Astrocyte of the spinal cord (primary cell): ENCODE results near the gene TSHB.

Experiments used
- DNase-seq: peaks from one replicate; pipeline ENCODE4 v3.0.0; 2011; ENCODE audit warnings: low read depth, low spot score
- H3K4me3 ChIP-seq: 2 replicates; pipeline ENCODE4 v1.5.1; 2011; ENCODE audit warnings: low read depth, mild to moderate bottlenecking, low read length, moderate library complexity
- in situ Hi-C: cut with HindIII; loops from 2 replicates; pipeline ENCODE4 v1.10.0; 2017; ENCODE audit warnings: low sequenced_read_pairs
- TF ChIP-seq, protein P1 (sequence below): IDR thresholded peaks from 2 replicates; pipeline ENCODE4 v1.5.1; 2012; ENCODE audit warnings: low read depth, mild to moderate bottlenecking, low read length, inconsistent platforms

The TSHB gene

DNA sequence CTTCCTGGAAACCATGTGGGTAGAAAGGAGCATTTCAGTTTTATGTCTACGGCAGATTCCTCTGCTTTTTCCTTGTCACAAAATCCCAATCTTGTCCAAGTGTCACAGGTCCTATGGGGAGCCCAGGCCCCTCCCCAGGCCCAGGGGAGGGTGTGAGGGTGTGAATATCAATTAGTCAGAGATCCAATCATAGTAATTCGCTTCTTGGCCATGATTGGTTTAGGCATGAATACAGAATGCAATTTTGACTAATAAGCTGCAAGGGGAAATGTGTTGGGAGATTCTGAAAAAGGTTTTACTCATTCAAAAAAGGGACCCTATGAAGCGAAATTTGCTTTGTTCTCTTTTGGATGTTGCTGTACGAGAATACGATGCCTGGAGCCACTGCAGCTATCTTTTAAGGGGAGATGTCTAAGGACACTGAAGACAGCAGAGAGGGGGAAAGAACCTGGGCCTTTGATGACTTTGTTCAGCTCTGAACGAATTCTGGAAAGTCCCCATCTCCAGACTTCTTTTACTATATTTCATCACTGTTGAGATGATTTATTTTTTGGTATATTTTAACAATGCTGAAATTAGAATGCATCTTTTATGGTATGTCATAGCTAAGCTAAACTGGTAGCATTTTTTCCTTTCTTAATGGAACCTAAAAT is 41.5 kb downstream of the TSHB start:
- TF ChIP-seq, protein P1, sequence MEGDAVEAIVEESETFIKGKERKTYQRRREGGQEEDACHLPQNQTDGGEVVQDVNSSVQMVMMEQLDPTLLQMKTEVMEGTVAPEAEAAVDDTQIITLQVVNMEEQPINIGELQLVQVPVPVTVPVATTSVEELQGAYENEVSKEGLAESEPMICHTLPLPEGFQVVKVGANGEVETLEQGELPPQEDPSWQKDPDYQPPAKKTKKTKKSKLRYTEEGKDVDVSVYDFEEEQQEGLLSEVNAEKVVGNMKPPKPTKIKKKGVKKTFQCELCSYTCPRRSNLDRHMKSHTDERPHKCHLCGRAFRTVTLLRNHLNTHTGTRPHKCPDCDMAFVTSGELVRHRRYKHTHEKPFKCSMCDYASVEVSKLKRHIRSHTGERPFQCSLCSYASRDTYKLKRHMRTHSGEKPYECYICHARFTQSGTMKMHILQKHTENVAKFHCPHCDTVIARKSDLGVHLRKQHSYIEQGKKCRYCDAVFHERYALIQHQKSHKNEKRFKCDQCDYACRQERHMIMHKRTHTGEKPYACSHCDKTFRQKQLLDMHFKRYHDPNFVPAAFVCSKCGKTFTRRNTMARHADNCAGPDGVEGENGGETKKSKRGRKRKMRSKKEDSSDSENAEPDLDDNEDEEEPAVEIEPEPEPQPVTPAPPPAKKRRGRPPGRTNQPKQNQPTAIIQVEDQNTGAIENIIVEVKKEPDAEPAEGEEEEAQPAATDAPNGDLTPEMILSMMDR, result no peak
- no peak overlapping the region for H3K4me3 ChIP-seq
- in situ Hi-C loops, result no loop called here
- no peak for DNase-seq

DNA sequence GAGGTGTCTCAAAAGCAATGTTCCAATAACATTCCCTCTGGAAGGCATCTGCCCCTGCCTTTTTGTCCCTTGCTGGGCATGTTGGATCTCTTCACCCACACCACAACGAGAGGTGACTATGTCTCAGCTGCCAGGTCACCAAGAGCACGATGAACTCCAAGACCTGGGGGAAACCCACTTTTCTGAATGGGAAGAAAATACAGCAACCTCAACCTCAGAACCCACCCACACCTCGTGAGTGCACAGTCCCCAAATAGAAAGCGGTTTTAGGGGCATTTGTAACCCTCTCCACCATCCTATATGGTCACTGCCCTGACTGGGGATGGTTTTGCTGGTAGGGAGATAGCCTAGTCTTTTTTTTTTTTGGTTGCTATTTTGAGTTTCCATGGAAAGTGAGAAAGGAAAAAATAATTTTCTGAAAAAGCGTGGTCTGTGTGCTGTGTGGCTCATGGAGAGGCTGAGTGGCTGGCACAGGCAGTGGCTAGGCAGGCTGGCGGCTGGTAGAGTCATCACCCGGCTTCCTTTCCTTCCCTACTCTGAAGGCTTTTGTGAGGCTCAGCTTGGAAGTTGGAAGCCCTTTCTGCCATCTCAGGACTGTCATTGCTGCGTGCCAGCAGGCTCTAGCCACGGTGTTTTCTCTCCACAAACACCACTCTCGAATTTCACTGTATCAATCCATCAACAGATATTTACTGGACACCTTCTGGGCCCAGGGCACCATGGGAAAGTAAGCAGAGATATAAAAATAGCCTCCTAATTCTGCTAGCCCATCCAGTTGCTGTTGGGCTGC is 43.9 kb downstream of the TSHB start:
- DNase-seq, result no peak
- no peak overlapping the region for H3K4me3 ChIP-seq
- in situ Hi-C loops, result no loop called here
- TF ChIP-seq, protein P1, result no peak

DNA sequence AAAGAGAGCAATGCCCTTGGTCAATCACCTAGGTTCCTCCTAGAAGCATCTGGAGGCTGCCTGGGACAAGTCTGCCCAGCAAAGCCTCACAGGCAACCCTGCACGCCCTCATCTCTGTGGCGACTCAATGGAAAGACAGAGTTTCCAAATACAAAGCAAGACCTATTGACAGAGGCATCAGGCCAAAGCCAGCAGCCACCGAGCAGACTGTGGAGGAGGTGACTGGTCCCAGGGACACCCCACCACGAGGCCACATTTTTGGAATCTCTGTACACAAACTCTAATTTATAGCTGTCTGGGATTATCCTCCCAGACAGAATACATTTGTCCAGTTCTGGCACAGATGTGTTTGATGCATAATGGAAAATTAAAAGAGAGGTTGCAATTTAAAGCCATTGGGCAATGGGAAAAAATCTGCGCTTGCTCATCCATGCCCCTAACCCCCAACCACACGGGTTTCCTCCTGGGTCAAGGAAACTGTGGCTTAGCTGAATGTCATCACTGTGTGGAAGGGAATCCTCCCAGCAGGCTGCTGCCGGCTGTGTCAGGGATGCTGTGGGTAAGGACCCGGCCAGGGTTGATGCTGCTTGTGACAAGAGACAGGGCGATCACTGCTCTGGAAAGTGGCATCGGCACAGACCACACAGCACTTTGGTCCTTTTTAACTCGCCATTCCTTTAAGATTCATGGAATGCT is 45.4 kb downstream of the TSHB start:
- TF ChIP-seq, protein P1, result no peak
- in situ Hi-C loops, result no loop called here
- H3K4me3 ChIP-seq, result no peak overlapping the region
- peak; percentile 46 for DNase-seq

DNA sequence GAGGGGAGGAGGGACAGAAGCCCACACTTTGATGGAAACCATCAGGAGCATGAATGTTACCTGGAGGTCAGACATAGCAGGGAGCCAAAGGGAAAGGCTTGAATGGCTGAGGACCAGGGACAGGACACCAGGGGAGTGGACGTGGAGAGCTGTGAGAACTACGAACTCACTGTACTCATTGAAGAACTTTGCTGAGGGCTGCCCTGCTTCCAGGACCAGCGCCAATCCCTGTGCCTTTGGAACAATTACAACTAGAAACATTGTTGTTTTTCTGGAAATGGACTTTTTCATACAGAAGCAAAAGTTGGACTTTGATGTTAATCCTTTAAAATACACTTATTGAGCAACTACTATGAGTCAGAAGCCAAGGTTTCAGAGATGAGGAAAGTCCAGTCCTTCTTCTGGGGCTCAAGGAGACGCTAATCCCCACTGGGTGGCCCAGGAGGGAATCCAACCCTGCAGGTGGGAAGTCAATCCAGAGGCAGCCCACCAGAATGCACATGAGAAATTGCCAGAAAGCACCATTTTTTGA is 46.8 kb downstream of the TSHB start:
- DNase-seq, result no peak
- no peak overlapping the region for H3K4me3 ChIP-seq
- TF ChIP-seq, protein P1, result no peak
- in situ Hi-C loops, result no loop called here

DNA sequence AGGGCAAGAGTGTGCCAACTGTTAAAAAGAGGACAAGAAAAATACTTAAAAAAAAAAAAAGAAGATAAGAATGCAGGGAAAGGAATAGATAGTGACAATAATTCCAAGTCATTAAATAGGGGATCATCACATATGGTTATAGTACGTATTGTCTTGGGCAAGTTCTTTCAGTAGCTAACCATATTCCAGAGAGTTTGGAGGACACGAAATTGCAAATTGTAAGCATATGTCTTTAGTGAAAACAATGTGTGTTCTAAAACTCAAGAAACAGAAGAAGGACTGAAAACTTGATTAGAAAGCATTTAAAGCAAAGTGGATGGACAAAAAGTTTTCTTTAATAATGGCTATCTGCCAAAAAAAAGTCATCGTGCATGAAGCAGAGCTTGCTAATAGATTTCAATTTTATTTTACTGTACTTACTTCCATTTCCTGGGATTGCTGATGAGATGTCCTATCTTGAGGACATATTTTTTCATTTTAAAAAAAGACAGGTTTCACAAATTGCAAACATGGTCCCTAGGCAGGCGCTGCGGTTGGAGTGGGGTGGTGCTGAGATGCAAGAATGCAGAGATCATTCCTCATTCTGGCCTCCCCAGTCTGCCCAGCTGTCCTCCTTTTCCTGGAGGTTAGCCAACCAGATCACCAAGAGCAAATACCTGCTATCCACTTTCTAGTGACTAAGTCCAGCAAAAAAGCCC is 47.8 kb downstream of the TSHB start:
- in situ Hi-C loops, result no loop called here
- no peak for DNase-seq
- H3K4me3 ChIP-seq, result no peak overlapping the region
- TF ChIP-seq, protein P1, result no peak

DNA sequence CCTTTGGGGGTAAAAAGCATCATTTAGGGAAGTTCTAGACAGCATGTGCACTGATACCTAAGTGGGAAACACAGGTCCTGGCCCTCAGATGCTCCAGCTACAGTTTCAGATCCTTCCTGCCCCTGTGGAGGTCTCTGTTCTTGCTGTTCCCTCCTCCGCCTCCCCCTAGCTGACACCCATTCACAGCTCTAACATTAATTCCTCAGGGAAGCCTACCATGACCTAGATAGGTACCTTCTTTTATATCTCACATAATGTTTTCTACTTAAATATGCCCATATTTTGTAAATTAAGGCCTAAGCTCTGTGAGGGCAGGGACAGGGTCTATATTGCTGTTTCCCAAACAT is 48.3 kb downstream of the TSHB start:
- in situ Hi-C loops, result no loop called here
- H3K4me3 ChIP-seq, result no peak overlapping the region
- no peak for DNase-seq
- TF ChIP-seq, protein P1, result no peak
